OCI-M1 (cell line): ENCODE results near the gene SIPA1L3.

Experiments used
- DNase-seq: peaks from one replicate; lab custom pipeline; 2025; lab: John Stamatoyannopoulos, UW

Gene SIPA1L3

GRCh38 chr19:38114651-38115050, 207.6 kb downstream of the SIPA1L3 start:
- no peak for DNase-seq

DNA sequence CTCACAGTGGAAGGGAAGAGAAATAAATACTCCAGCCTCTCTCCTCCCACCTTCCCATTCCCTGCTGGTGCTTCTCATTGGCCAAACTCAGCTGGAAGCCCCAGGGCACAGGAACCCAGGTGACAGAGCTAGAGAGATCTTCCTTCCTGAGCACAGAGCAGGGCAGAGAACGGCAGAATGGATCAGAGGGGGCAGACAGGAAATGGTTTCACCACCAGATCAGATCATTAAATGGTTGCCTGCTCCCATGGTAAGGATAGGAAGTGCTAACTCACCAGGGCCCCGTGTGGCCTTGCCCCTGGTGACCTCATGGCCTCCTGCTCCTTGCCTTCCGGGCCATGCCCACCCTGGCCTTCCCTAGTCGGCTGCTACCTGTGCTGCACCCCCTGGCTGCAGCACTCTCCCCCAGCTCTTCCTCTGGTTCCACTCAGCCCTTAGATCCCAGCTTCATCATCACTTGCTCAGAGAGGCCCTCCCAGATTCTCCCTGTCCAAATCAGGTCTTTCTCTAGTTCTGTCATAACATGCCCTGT, 208.3 kb downstream of the SIPA1L3 start:
- DNase-seq: no peak

DNA sequence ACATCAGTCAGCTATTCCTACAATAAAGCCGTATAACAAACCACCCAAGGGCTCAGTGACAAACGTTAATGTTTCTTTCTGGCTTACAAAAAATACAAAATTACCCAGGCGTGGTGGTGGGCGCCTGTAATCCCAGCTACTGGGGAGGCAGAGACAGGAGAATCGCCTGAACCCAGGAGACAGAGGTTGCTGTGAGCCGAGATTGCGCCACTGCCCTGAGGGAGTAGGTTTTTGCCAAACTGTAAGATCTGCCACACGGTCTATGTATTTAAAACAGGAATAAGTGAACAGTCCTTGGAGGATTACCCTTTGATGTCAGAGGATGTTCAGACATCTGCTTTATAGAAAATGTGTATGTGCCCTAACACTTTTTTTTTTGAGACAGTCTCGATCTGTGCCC, 211.2 kb downstream of the SIPA1L3 start:
- no peak for DNase-seq

DNA sequence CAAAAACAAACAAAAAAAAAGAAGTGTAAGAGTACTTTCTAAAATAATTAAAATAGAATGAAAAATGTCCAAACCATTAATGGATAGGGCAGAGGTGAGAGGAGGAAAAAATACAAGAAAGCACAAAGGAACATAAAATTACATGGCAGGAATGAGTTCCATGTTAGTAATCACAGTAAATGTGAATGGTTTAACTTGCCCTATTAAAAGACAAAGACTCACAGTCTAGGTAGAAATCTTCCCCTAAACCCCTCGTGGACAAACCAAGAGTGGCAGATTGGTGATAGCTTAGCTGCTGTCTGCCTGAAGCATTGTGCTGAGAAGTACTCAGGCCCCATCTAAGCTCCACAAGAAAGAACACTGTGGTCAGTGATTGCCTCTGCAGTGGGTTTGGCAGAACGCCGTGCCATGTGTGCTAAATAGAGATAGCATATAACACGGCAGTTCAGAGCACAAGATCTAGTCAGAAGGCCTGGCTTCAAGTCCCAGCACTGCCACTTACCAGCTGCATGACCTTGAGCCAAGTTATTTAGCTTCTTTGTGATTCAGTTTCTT, 213.5 kb downstream of the SIPA1L3 start:
- DNase-seq: peak; percentile 88

GRCh38 chr19:38122402-38123093, 215.5 kb downstream of the SIPA1L3 start:
- peak; percentile 58 for DNase-seq

- DNase-seq: no peak
Measured at GRCh38 chr19:38125238-38125637, 218.2 kb downstream of the SIPA1L3 start.

DNA sequence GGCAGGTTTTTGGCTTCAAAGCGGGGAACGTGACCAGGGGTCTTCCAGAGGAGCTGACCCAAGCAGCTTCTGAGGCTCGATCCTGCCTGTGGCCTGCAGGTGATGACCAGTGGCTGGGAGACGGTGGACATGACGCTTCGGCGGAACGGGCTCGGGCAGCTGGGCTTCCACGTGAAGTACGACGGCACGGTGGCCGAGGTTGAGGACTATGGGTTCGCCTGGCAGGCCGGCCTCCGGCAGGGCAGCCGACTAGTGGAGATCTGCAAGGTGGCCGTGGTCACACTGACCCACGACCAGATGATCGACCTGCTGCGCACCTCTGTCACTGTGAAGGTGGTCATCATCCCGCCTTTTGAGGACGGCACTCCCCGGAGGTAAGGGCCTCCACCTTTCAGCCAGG, 223.4 kb downstream of the SIPA1L3 start:
- no peak for DNase-seq

DNA sequence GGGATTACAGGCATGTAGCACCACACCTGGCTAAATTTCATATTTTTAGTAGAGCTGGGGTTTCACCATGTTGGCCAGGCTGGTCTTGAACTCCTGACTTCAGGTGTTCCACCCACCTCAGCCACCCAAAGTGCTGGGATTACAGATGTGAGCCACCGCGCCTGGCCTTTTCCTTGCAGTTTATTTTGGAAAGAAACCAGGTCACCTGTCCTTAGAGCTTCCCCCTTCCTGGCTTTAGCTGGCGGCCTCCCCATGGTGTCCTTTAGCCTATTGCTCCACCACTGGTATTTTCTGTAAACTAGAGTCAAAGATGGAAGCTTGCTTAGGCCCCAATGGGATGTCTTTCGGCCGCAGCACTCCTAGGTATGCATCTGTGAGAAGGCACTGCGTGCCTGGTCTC, 225.8 kb downstream of the SIPA1L3 start:
- no peak for DNase-seq

GRCh38 chr19:38133319-38133718, 226.3 kb downstream of the SIPA1L3 start:
- DNase-seq: no peak

- peak; percentile 78 for DNase-seq
Measured at GRCh38 chr19:38134540-38135149, 227.6 kb downstream of the SIPA1L3 start.

GRCh38 chr19:38135150-38135998, 228.4 kb downstream of the SIPA1L3 start:
- no peak for DNase-seq

GRCh38 chr19:38139122-38139521, 232.1 kb downstream of the SIPA1L3 start:
- DNase-seq: no peak

DNA sequence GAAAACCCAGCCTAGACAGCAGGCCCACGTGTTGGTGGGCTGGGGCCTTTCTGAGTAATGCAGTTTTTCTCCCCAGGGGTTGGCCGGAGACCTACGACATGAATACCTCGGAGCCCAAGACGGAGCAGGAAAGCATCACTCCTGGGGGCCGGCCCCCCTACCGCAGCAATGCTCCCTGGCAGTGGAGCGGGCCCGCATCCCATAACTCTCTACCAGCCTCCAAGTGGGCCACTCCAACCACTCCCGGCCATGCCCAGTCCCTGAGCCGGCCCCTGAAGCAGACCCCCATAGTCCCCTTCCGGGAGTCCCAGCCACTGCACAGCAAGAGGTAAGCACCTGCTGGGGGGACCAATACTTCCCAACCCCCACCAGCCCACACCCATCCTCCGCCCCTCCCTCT, 234.1 kb downstream of the SIPA1L3 start:
- no peak for DNase-seq

- DNase-seq: peak; percentile 76
Measured at GRCh38 chr19:38142176-38143035, 235.4 kb downstream of the SIPA1L3 start.

DNA sequence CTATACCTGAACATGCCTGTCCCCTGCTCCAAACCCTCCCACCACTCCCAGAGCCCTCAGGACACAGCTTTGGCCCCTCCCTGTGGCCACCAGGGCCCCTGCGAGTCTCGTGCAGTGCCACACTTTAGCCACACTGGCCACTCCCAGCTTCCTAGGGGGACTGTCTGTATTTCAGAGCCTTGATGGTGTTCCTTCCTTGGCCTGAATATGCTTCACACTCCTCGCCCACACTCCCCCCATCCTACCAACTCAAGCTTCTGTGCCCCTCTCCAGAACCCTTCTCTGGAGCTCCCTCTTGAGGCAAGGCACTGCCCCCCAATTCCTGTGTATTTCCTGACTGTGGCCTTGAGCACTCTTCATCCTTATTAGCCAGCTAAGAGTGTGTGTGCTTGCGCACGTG, 236.8 kb downstream of the SIPA1L3 start:
- no peak for DNase-seq

GRCh38 chr19:38144667-38145066, 237.7 kb downstream of the SIPA1L3 start:
- no peak for DNase-seq

DNA sequence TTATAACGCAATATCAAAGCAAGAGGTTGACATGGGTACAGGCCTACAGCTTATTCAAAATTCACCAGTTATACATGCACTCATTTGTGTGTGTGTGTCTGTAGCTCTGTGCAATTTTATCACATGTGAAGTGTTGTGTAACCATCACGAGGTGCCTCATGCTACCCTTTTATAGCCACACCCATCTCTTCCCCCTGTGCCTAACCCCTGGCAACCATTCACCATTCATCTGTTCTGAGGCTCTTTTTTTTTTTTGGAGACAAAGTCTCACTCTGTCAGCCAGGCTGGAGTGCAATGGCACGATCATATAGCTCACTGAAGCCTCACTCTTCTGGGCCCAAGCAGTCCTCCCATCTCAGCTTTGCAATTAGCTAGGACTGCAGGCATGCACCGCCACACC, 238.6 kb downstream of the SIPA1L3 start:
- DNase-seq: peak; percentile 30

- DNase-seq: no peak
Measured at GRCh38 chr19:38148337-38148736, 241.3 kb downstream of the SIPA1L3 start.

GRCh38 chr19:38149661-38150061, 242.7 kb downstream of the SIPA1L3 start:
- peak; percentile 16 for DNase-seq

- DNase-seq: no peak
Measured at GRCh38 chr19:38151242-38151641, 244.2 kb downstream of the SIPA1L3 start.
